NCI-H146 treated with DMSO at 0.1 percent for 48 hours (cell line): Measurements from ENCODE around the gene IGFBP3.

Source experiments
- DNase-seq: peaks from one replicate; lab custom pipeline; 2025; ENCODE audit not compliant: unreplicated experiment; lab: John Stamatoyannopoulos, UW

IGFBP3 gene

DNA sequence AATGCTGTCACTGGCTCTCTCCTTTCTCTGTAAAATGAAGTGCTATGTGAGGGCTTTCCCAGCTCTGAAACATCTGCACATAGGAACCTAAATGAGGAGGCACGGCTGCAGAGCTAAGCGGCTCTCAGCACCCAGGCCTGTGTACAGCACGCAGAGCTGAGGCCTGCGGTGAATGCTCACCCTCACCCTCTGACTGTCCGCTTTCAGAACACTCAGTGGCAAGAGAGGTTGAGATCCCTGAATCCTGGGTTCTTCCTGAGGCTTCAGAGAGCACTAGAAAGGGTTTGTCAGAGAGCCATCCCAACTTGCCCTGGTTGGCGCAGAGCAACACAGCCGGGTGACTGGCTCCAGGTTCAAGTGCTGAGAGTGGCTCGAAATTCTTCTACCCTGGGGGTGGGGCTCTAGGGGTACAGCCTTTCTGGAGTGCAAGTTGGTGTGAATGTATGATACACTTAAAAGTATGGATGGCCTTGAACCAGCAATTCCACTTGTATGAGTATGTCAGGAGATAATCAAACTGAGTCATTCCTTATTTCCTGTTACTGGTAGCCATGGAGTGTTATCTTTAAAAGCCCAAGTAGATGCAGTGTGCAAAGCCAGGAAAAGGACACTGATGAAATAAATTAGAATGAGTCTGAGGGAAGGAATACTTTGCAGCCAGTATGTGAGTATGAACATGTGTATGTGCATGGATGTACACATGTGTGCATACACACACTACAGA lies 46.5 kb downstream of the IGFBP3 start:
- DNase-seq = no peak

DNA sequence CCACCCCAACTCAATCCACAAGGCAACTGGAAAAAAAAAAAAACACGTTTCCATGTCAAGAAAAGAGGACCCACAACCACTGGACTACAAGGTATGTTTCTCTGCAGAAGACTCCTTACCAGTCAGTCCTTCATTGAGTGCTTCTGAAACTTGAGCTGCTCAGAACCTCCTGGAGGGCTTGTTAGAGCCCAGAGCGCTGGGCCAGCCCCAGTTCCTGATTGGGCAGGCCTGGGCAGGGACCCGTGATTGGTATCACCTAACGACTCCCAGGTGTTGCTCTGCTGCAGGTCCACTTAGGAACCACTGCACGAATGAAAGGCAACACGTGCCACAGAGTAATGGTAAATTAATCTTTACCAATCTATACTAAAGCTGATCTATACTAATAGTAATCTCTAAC lies 47.7 kb downstream of the IGFBP3 start:
- DNase-seq = no peak

- DNase-seq = no peak
Observed at GRCh38 chr7:45873035-45873354, 48.1 kb downstream of the IGFBP3 start, which contains the start of gene CCDC201. Gene CCDC201, minus strand, starts transcription at chr7:45873082. Its CDS starts 75 bp downstream, at chr7:45873007.

DNA sequence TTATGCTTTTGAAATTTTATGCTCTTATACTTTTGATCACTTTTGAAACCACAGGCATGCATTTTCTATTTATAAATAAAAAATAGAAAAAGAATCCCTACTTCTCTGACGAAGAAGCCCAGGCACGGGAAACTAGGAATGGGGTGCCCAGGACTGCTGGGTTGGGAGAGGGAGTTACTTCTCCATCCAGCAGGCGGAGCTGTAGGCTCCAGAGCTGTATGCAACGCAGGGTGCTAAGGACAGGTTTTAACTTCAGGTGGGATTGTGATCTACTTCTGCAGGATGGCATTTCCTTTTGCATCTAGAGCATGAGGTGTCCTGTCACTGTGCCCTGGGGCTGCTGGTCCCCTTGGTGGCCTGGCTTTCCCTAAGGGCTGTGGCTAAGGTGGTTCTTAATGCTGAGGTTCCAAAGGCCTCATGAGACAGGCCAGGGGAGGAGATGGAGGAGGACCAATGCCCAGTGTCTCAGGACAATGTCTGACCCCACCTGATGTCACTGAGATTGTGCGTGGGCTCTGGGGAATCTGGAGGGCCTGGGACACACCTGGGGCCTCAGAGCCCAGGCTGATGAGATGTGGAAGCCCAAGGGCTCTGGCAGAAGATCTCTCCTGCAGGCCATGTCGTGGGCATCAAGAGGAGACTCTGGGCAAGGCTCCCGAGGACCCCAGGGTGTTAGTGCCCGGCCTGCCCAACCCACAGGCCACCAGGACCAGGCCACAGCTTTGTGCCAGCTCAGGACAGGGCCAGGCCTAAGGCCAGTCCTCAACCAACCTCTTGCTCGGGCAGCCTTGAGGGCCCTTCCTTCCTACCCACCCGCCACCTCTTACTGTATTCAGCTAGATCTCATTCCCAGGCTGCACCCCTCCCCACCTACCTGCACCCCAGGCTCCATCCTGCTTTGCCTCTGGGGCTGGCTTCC lies 48.7 kb downstream of the IGFBP3 start:
- no peak for DNase-seq

DNA sequence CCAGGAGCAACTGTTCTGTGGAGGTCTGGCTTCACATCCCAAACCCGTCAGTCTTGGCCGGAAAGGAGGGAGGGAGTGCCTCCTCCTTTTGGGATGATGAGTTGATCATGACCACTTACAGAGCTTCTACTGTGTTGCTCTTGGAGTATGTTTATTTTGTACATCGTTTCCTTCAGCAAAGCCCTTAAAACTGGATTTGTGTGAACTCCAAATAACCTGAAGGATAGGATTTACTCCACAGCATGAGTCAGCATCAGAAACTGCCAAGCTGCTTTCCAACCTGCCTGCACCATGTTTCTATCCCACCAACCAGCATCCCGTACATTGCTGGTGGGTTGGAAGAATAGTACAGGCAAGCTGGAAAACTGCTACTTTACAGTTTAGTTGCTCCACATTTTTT lies 51.6 kb downstream of the IGFBP3 start:
- no peak for DNase-seq

DNA sequence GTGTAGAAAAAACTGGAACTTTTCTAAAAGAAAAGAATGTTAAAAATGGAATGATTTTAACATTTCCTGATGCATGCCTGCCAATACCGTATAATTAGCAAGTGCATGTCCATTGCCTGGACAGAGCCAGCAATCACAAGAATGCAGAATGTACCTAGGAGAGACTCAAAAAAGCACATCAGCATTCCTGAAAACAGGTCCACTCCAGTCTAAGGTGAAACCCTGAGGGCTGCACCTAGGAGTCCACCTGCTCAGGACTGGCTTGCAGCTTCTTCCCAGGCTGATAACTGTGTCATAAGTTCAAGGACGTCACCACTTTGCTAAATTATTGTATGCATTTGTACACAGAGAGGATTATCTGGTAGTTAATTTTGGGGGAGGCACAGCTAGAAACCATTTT lies 53.6 kb downstream of the IGFBP3 start:
- no peak for DNase-seq

DNA sequence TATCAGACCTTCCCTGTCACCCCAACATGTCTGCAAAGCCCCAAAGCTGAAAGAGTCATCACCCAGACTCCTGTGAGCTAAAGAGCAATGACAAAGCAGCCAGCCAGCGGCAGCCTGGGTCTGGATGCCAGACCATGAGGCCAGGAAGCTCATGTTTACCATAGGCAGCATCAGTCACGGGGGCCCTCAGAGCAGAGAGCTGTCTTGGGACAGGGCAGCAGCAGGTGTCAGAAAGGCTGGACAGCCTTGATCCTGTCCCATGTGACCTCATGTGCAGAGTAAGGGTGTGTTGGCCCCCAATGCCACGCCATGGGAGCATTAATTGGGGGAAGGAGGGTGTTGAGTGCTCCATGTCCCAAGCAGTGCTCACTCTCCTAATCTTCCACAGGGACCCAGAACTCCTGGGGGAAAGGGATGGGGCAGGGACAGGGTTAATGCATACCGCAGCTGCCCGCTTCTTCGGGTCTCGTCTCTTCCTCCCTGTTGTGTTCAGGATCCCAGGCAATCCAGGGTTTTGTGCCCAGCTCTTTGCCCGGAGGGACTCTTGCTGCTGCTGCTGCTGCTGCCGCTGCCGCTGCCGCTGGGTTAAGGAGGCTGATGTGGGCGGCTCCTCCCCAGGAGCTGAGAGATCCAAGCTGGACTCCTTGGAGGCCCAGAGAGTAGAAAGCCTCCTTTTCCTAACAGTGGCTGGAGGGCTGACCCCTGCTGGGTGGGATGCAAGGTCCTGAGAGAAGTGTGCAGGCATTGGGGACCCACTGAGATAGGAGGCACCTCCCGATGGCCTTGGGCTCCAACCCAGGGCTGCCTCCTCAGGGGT lies 55.3 kb downstream of the IGFBP3 start:
- no peak for DNase-seq

GRCh38 chr7:45863715-45864114 lies 57.4 kb downstream of the IGFBP3 start:
- DNase-seq = no peak
